Glutamatergic neuron (in vitro differentiated cells): ENCODE measurements around the gene STT3B. TPM values are rescaled to one million over a fixed set of nuclear protein-coding genes. Genes with fewer than 3 reads are reported as not detected.

Experiments used
- DNase-seq: peaks from one replicate; pipeline ENCODE4 v3.0.0; 2022
- H3K27ac Mint-ChIP-seq: one replicate; pipeline ENCODE4 v1.8.0; 2020; ENCODE audit warnings: mild to moderate bottlenecking, mixed read lengths, inconsistent platforms; ENCODE audit not compliant: unreplicated experiment
- H3K27me3 Mint-ChIP-seq: one replicate; pipeline ENCODE4 v1.8.0; 2020; ENCODE audit warnings: mild to moderate bottlenecking, moderate library complexity, mixed read lengths, inconsistent platforms; ENCODE audit not compliant: unreplicated experiment
- H3K36me3 Mint-ChIP-seq: one replicate; pipeline ENCODE4 v1.8.0; 2020; ENCODE audit warnings: mild to moderate bottlenecking, mixed read lengths, inconsistent platforms; ENCODE audit not compliant: unreplicated experiment
- H3K4me1 Mint-ChIP-seq: one replicate; pipeline ENCODE4 v1.8.0; 2020; ENCODE audit warnings: mild to moderate bottlenecking, low read depth, mixed read lengths, inconsistent platforms; ENCODE audit not compliant: unreplicated experiment
- H3K4me3 Mint-ChIP-seq: one replicate; pipeline ENCODE4 v1.8.0; 2020; ENCODE audit warnings: mild to moderate bottlenecking, mixed read lengths, inconsistent platforms; ENCODE audit not compliant: unreplicated experiment
- H3K9me3 Mint-ChIP-seq: one replicate; pipeline ENCODE4 v1.8.0; 2020; ENCODE audit warnings: mild to moderate bottlenecking, moderate library complexity, mixed read lengths, inconsistent platforms; ENCODE audit not compliant: unreplicated experiment
- CTCF ChIP-seq: fragments of 200-600 bp; sonication (generic); IDR thresholded peaks from one replicate; pipeline ENCODE4 v1.5.0; 2021; ENCODE audit not compliant: partially characterized antibody, unreplicated experiment
- total RNA-seq: library from RNA; stranded (reverse); fragmentation: NEBNext Ultra II Directional; extraction: Animal tissue kit (Norgen Biotek cat#: 25700); gene quantifications from one replicate; pipeline ENCODE4 v1.2.1, GENCODE V29; 2021; ENCODE audit not compliant: unreplicated experiment

The STT3B gene
- total RNA-seq, 1 donor from 2014 or later = 65.1 TPM

- Mint-ChIP-seq H3K9me3 (no peaks in the 10 kb centered on the region), H3K4me1 (peaks cover 6% of the 10 kb centered on the region), H3K36me3 (peaks cover 3% of the 10 kb centered on the region), H3K4me3 (no peak overlapping the region), H3K27me3 (no peaks in the 10 kb centered on the region), H3K27ac (no peak overlapping the region)
- no peak for TF ChIP-seq CTCF
- DNase-seq = no peak
Observed at GRCh38 chr3:31488475-31489017, 44.2 kb upstream of the STT3B start.

GRCh38 chr3:31490502-31490901 lies 42.2 kb upstream of the STT3B start:
- Mint-ChIP-seq H3K4me3 (no peak overlapping the region), H3K4me1 (peaks cover 6% of the 10 kb centered on the region), H3K36me3 (peaks cover 3% of the 10 kb centered on the region), H3K9me3 (no peaks in the 10 kb centered on the region), H3K27me3 (no peaks in the 10 kb centered on the region), H3K27ac (no peak overlapping the region)
- no peak for DNase-seq
- no peak for TF ChIP-seq CTCF

GRCh38 chr3:31491660-31492059 lies 41.1 kb upstream of the STT3B start:
- no peak for TF ChIP-seq CTCF
- no peaks in the 10 kb centered on the region for H3K27me3 Mint-ChIP-seq
- H3K27ac Mint-ChIP-seq = no peak overlapping the region
- H3K36me3 Mint-ChIP-seq = peaks cover 3% of the 10 kb centered on the region
- no peaks in the 10 kb centered on the region for H3K9me3 Mint-ChIP-seq
- peaks cover 6% of the 10 kb centered on the region for H3K4me1 Mint-ChIP-seq
- no peak overlapping the region for H3K4me3 Mint-ChIP-seq
- DNase-seq = no peak

- peaks cover 3% of the 10 kb centered on the region for H3K36me3 Mint-ChIP-seq
- no peaks in the 10 kb centered on the region for H3K27me3 Mint-ChIP-seq
- peaks cover 6% of the 10 kb centered on the region for H3K4me1 Mint-ChIP-seq
- TF ChIP-seq CTCF = no peak
- no peak overlapping the region for H3K27ac Mint-ChIP-seq
- no peak overlapping the region for H3K4me3 Mint-ChIP-seq
- no peak for DNase-seq
- no peaks in the 10 kb centered on the region for H3K9me3 Mint-ChIP-seq
Observed at GRCh38 chr3:31493149-31493548, 39.6 kb upstream of the STT3B start.

- no peaks in the 10 kb centered on the region for H3K9me3 Mint-ChIP-seq
- H3K4me1 Mint-ChIP-seq = peaks cover 6% of the 10 kb centered on the region
- TF ChIP-seq CTCF = no peak
- no peak overlapping the region for H3K27ac Mint-ChIP-seq
- H3K4me3 Mint-ChIP-seq = no peak overlapping the region
- H3K27me3 Mint-ChIP-seq = no peaks in the 10 kb centered on the region
- DNase-seq = no peak
- peaks cover 3% of the 10 kb centered on the region for H3K36me3 Mint-ChIP-seq
Observed at GRCh38 chr3:31495971-31496665, 36.6 kb upstream of the STT3B start.
